ENCODE results near the gene SLC30A4.

- TF ChIP-seq CTCF (conservative IDR thresholded peaks at IDR 0.05) (no peak), ZFX (IDR thresholded peaks at IDR 0.05) (no peak)
Observed at GRCh38 chr15:45457220-45457619, 65.3 kb downstream of the SLC30A4 start.

All from C4-2B (cell line).